Measurements from ENCODE around the gene PRLH. TPM values are rescaled to one million over a fixed set of nuclear protein-coding genes. Genes with fewer than 3 reads are reported as not detected.

The PRLH gene
- total RNA-seq, 1 donor: not detected

- no peak for DNase-seq (ENCODE audit: low read depth)
- no peak overlapping the region for H3K4me3 ChIP-seq (ENCODE audit: low read depth, low read length)
- no peak for TF ChIP-seq CTCF (IDR thresholded peaks at IDR 0.05; ENCODE audit: insufficient read depth, low read length)
Observed at GRCh38 chr2:237525559-237526157, 40.7 kb upstream of the PRLH start.

- TF ChIP-seq CTCF (IDR thresholded peaks at IDR 0.05; ENCODE audit: insufficient read depth, low read length): no peak
- no peak for DNase-seq (ENCODE audit: low read depth)
- no peak overlapping the region for H3K4me3 ChIP-seq (ENCODE audit: low read depth, low read length)
Observed at GRCh38 chr2:237527233-237527632, 39.1 kb upstream of the PRLH start.

- no peak for DNase-seq (ENCODE audit: low read depth)
- no peak for TF ChIP-seq CTCF (IDR thresholded peaks at IDR 0.05; ENCODE audit: insufficient read depth, low read length)
- H3K4me3 ChIP-seq (ENCODE audit: low read depth, low read length): no peak overlapping the region
Observed at GRCh38 chr2:237527766-237528165, 38.6 kb upstream of the PRLH start.

- DNase-seq (ENCODE audit: low read depth): no peak
- no peak for TF ChIP-seq CTCF (IDR thresholded peaks at IDR 0.05; ENCODE audit: insufficient read depth, low read length)
- H3K4me3 ChIP-seq (ENCODE audit: low read depth, low read length): no peak overlapping the region
Observed at GRCh38 chr2:237529452-237530402, 36.6 kb upstream of the PRLH start.

GRCh38 chr2:237530472-237531433, 35.6 kb upstream of the PRLH start:
- no peak for DNase-seq (ENCODE audit: low read depth)
- TF ChIP-seq CTCF (IDR thresholded peaks at IDR 0.05; ENCODE audit: insufficient read depth, low read length): no peak
- no peak overlapping the region for H3K4me3 ChIP-seq (ENCODE audit: low read depth, low read length)

- TF ChIP-seq CTCF (IDR thresholded peaks at IDR 0.05; ENCODE audit: insufficient read depth, low read length): no peak
- no peak for DNase-seq (ENCODE audit: low read depth)
Observed at GRCh38 chr2:237532160-237532559, 34.2 kb upstream of the PRLH start.

More at GRCh38 chr2:237532160-237532559, 34.2 kb upstream of the PRLH start:
- H3K4me3 ChIP-seq (ENCODE audit: low read depth, low read length): no peak overlapping the region

Measured in fibroblast of the aortic adventitia (primary cell).